ENCODE measurements around the gene RHNO1. TPM values are rescaled to one million over a fixed set of nuclear protein-coding genes. Genes with fewer than 3 reads are reported as not detected.

The RHNO1 gene
- total RNA-seq, 1 experiment from 2014 or later = 64.8 TPM

GRCh38 chr12:2886768-2887450 is 9.9 kb downstream of the RHNO1 start:
- H3K36me3 Mint-ChIP-seq (ENCODE audit: insufficient read depth, unreplicated experiment) = peaks cover 56% of the 10 kb centered on the region
- no peaks in the 10 kb centered on the region for H3K9me3 Mint-ChIP-seq (ENCODE audit: low read depth, unreplicated experiment)
- BruUV-seq (replicated peaks) = no TSS peak
- H3K27me3 Mint-ChIP-seq (ENCODE audit: unreplicated experiment) = no peaks in the 10 kb centered on the region
- DNase-seq = no peak
- CTCF ChIA-PET = no interaction called here
- TF ChIP-seq CTCF (IDR thresholded peaks at IDR 0.05; ENCODE audit: unreplicated experiment) = no peak
- peaks cover 25% of the 10 kb centered on the region for H3K4me1 Mint-ChIP-seq (ENCODE audit: low read depth, unreplicated experiment)
- intact Hi-C loops (cut with micrococcal nuclease; ENCODE audit: unreplicated experiment) = no loop called here
- H3K4me3 Mint-ChIP-seq (ENCODE audit: low read depth, unreplicated experiment) = no peak overlapping the region
- H3K27ac Mint-ChIP-seq (ENCODE audit: unreplicated experiment) = no peak overlapping the region

- H3K9me3 Mint-ChIP-seq (ENCODE audit: low read depth, unreplicated experiment) = no peaks in the 10 kb centered on the region
- peaks cover 23% of the 10 kb centered on the region for H3K4me1 Mint-ChIP-seq (ENCODE audit: low read depth, unreplicated experiment)
- H3K27ac Mint-ChIP-seq (ENCODE audit: unreplicated experiment) = peak overlapping the region; percentile 95
- TF ChIP-seq CTCF (IDR thresholded peaks at IDR 0.05; ENCODE audit: unreplicated experiment) = no peak
- H3K36me3 Mint-ChIP-seq (ENCODE audit: insufficient read depth, unreplicated experiment) = peaks cover 53% of the 10 kb centered on the region
- H3K4me3 Mint-ChIP-seq (ENCODE audit: low read depth, unreplicated experiment) = peak overlapping the region; percentile 93
- intact Hi-C loops (cut with micrococcal nuclease; ENCODE audit: unreplicated experiment) = loop anchor here (10.0 kb wide), 2 partner anchors 55 to 155 kb away; no protein-coding TSS in a partner anchor
- DNase-seq = no peak
- BruUV-seq (replicated peaks) = no TSS peak
- CTCF ChIA-PET = interaction anchor here (0.8 to 1.4 kb wide), 4 partner anchors 13 to 36 kb away, joined by 3 to 8 read pairs (median 3); partner anchors contain the start of genes FOXM1 and RHNO1
- no peaks in the 10 kb centered on the region for H3K27me3 Mint-ChIP-seq (ENCODE audit: unreplicated experiment)
Measured at GRCh38 chr12:2890001-2890387, 13.0 kb downstream of the RHNO1 start.

GRCh38 chr12:2890388-2891239 is 13.6 kb downstream of the RHNO1 start, which contains the start of gene TULP3:
TSS of gene TULP3 (plus strand) at chr12:2890891. CDS start at chr12:2890948, 57 bp downstream.
- intact Hi-C loops (cut with micrococcal nuclease; ENCODE audit: unreplicated experiment) = loop anchor here (10.0 kb wide), 2 partner anchors 54 to 154 kb away; no protein-coding TSS in a partner anchor
- CTCF ChIA-PET = interaction anchor here (0.8 to 1.4 kb wide), 5 partner anchors 13 to 54 kb away, joined by 3 to 8 read pairs (median 3); partner anchors contain the start of genes FOXM1 and RHNO1
- BruUV-seq (replicated peaks) = TSS peak; percentile 80
- Mint-ChIP-seq H3K36me3 (ENCODE audit: insufficient read depth, unreplicated experiment) (peaks cover 49% of the 10 kb centered on the region), H3K27ac (ENCODE audit: unreplicated experiment) (peak within 1 kb of the TSS; percentile 95), H3K4me3 (ENCODE audit: low read depth, unreplicated experiment) (peak within 1 kb of the TSS; percentile 93), H3K4me1 (ENCODE audit: low read depth, unreplicated experiment) (peaks cover 21% of the 10 kb centered on the region), H3K9me3 (ENCODE audit: low read depth, unreplicated experiment) (no peaks in the 10 kb centered on the region), H3K27me3 (ENCODE audit: unreplicated experiment) (no peaks in the 10 kb centered on the region)
- no peak for TF ChIP-seq CTCF (IDR thresholded peaks at IDR 0.05; ENCODE audit: unreplicated experiment)
- DNase-seq = peak; percentile 98

GRCh38 chr12:2891240-2892053 is 14.4 kb downstream of the RHNO1 start:
- H3K27ac Mint-ChIP-seq (ENCODE audit: unreplicated experiment) = peak overlapping the region; percentile 95
- peak overlapping the region; percentile 93 for H3K4me3 Mint-ChIP-seq (ENCODE audit: low read depth, unreplicated experiment)
- TF ChIP-seq CTCF (IDR thresholded peaks at IDR 0.05; ENCODE audit: unreplicated experiment) = no peak
- peaks cover 43% of the 10 kb centered on the region for H3K36me3 Mint-ChIP-seq (ENCODE audit: insufficient read depth, unreplicated experiment)
- DNase-seq = peak; percentile 41
- TSS peak; percentile 28 for BruUV-seq (replicated peaks)
- peaks cover 21% of the 10 kb centered on the region for H3K4me1 Mint-ChIP-seq (ENCODE audit: low read depth, unreplicated experiment)
- CTCF ChIA-PET = interaction anchor here (1.0 kb wide), 1 partner anchor 53 kb away, joined by 3 read pairs; no protein-coding TSS in a partner anchor
- intact Hi-C loops (cut with micrococcal nuclease; ENCODE audit: unreplicated experiment) = loop anchor here (10.0 kb wide), 2 partner anchors 53 to 153 kb away; no protein-coding TSS in a partner anchor
- no peaks in the 10 kb centered on the region for H3K27me3 Mint-ChIP-seq (ENCODE audit: unreplicated experiment)
- no peaks in the 10 kb centered on the region for H3K9me3 Mint-ChIP-seq (ENCODE audit: low read depth, unreplicated experiment)
